GM21529 (cell line): ENCODE data around the gene AAMP.
A peak's percentile ranks its signal among the peaks of the same experiment; 100 is the strongest.

Experiments
- ATAC-seq: cut with Tn5 transposase; IDR thresholded peaks from one replicate; pipeline ENCODE4 v1.9.1; 2021; ENCODE audit not compliant: unreplicated experiment

Gene AAMP

DNA sequence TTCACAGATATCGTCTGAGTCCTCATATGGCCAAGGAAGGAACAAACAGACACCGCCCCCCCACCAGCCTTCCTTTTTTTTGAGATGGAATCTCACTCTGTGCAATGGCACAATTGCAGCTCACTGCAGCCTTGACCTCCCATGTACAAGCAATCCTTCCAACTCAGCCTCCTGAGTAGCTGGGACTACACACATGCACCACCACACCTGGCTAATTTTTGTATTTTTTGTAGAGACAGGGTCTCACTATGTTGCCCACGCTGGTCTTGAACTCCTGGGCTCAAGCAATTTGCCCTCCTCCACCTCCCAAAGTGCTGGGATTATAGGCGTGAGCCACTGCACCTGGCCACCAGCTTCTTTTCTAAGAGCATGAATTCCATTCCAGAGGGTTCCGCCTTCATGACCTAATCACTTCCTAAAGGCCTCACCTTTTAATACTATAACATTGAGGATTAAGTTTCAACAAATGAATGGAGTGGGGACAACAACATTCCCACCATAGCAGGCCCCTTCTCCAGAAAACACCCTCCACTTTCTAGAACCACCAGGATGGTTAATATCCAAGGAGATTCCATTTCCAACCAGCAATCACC, 24.6 kb upstream of the AAMP start:
- no peak for ATAC-seq

DNA sequence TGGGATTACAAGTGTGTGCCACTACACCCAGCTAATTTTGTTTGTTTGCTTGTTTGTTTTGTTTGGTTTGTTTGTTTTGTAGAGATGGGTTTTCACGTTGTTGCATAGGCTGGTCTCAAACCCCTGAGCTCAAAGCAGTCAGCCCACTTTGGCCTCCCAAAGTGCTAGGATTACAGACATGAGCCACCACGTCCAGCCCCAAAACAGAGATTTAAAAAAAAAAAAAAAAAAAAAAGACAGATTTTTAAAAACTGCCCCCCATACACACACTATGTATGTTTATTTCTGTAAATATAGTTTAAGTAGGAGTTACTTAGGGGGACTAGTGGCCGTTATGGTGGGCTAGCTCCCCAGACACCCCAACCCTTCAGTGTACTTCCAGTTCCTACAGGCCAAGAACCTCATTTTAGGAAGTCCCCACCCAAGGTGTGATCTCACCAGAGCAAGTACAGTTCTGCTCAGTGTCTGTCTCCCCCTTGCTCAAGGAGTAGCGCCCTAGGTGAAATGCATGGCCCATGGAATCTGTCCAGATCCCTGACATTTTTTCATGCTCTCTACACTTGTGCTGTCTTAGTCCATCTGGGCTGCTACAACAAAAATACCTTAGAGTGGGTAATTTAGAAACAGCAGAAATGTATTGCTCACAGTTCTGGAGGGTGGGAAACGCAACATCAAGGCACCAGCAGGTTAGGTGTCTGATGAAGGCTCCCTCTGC, 23.9 kb upstream of the AAMP start:
- no peak for ATAC-seq

DNA sequence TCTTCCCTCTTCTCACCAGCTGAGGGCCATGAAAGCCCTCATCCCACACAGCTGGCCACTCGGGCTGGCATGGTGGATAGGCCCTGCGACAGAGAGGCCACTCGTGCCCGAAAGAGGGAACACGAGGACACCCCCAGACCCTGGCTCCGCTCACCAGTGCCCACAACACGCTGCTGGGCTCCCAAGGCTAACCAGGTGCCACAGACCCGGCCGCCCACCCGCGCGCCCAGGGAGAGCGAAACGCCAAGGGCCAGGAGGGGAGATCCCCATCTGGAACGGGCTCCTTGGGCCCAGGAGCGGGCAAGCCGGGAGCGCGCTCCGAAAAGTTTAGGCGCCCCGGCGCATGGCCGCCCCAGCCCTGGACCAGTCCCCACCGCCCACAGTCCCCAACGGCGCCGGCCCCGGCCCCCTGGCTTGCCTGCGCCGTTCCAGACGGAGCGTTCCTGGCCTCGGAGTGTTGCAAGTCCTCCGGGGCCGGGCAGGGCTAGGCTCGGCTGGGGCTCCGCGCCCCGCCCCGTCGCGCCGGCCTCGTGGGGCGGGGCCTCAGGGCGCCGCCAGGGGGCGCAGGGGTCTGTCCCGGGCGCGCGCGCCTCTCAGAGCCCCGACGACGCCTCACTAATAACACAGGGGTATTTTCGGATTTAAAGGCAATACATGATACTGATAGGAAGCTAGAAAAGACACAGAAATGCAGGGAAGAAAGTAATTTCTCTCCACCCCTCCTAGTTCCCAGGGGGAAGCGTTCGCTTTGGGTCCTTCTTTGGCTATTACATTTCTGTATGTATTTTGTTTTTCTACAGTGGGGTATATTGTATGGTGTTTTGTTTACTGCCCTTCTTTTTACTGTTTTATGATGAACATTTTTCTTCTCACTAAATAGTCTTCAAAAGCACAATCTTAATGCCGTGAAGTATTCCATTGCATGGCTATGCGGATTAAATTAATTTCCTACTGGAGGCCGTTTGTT, 22.4 kb upstream of the AAMP start, which contains the start of gene TMBIM1:
Gene TMBIM1, minus strand, starts transcription at position 456 of the 967 bp plus-strand sequence. CDS start 10,362 bp downstream, outside the sequence.
- peak; percentile 71 for ATAC-seq

DNA sequence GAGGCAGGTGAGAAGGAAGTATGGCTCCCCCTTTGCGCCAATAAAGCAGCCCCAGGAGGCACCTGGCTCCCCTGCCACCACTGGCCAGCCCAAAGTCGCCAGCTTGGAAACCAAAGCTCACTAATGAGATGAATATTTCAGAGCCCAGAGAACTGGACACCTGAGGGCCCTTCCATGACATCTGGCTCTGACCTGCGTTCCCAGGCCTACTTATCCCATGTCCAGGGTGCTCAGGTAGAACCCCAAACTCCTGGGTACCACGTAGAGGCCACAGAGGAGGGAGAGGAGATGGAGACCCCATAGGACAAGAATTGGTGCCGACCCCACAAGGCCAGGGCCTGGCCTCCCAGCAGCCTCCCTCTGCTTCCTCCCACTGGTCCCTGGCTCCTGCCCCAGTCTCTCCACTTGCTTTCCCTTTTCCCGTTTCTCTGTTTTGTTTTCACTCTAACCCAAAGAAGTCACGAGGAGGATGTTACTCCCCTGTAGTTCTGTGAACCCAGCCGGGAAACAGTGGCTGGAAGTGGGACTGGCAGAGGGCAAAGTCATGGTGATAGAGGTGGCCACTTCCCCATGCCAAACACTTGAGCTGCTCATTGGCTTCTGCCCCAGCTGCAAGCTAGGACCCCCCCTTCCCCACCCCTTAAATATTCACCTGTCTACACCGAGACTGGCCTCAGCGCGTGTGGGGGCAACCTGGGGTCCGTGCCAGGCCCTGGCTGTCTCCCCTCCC, 21.5 kb upstream of the AAMP start:
- ATAC-seq: no peak

DNA sequence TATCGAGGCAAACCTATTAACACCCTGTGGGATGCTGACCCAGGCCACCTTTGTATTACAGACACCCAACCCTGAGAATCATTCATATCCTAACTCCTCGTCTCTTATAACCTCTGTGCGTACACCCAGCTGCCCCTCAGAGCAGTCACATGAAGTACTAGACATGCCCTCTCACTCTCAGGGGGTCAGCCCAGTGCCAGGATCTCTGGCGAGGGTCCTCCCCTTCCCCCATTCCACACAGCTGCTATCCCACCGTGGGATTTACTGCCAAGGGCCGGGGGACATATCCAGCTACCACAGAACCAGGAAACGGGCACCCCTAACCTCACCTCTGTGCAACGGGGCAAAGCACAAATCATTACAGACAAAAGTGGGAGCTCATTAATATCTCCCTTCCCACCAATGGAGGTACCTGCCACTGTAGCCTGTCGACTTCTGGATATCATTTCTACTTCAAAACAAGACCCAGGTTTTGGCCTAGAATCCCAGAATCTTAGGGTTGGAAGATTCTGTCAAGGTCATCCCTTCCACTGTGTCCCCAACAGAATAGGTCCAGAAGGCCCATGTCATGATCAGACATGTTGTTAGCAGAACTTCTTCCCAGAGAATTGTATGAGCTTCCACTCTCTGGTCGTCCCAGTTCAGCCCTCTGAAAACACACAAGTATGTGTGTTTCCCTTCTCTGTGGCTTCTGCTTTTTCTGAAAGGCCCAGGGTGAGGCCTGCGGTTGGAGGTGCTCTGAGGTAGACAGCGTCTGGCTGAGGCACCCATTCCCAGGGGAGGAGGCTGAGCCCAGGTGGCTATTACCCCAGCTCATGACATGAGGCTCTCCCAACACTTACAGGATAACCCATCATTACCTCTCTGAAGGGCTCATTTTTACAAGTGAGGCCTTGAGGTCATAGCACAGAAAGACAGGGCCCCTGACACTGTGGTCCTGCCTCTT, 20.7 kb upstream of the AAMP start:
- ATAC-seq: peak; percentile 53

DNA sequence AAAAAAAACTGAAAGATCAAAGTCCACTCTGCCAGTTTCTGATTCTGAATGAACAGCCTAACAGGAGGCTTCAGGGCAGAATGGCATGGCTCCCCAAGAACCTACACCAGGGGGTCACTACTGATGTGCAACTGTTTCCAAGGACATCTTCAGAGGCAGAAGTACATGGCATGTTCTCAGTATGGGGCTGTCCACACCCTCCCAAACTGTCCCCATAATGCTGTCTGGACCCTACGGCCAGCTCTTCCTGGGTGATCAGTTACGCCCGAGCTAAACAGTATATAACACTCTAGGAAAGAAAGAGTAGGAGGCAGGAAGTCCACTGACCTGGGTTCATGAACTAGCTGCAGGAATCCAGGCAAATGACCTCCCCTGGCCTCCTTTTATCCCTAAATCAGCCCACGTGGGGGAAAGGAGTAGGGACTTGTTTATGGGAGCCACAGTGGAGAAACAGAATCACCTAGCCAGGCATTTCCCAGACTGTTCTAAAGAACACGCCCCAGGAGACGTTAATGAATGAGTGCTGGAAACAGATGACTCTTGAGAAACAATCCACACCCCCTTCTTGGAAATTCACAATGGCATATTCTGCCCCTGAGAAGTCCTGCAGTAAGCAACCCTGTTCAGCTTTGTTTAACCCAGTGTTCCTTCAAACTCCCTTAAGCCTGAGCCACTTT, 19.8 kb upstream of the AAMP start:
- no peak for ATAC-seq

DNA sequence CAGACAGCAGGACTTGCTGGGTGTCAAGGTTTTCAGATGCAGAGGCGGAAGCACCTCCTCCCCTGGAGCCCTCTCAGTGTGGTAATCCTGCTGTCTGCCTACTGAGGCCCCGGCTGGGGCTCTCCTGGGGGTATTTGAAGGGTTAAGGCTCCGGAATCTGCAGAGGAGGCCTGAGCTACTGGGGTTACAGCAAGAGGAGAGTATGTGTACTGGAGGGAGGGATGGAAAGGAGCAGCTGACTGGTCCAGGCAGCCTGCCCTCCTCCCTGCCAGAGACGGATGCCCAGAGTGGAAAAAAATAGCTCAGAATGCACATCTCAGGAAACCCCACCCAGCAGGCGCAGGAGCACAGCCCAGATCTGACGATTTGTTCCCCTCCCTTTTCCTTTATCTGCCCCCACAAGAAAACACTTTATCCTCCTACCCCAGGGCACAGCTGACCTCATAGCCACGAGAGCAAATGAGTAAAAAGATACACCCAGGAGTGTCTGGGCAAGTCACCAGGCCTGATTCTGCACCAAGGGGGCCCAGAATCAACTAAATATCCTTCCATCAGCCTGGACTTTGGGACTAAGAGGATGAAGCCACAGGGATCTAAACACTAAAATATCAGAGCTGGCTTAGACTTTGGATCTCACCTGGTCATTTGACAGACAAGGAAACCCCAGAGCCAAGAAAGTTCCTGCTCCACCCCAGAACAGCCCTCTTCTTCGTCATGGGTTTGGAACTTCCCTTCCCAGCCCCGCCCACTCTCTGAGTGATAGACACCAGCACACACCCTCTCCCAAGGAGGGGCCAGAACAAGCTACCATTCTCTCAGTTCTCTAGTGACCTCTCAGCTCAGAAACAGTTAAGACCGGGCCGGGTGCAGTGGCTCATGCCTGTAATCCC, 16.9 kb upstream of the AAMP start:
- ATAC-seq: peak; percentile 66

DNA sequence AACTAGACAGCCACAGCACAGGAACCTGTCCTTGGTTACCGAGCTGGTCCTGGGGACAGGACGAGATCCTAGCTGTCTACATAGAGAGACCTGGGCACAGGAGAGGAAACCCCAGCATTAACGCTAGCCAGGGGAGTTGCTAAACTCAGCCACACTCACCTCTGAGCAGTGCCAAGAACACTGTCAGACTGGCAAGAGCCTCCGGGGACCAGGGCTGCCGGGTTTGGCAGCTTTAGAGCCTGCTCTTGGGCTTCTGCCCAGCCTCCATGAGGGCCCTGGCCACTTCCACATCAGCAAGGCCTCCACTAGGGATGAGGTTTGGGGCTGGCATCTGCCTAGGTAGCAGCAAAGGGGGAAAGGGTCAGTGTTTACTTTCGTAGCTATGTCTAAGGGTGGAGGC, 15.7 kb upstream of the AAMP start:
- no peak for ATAC-seq

DNA sequence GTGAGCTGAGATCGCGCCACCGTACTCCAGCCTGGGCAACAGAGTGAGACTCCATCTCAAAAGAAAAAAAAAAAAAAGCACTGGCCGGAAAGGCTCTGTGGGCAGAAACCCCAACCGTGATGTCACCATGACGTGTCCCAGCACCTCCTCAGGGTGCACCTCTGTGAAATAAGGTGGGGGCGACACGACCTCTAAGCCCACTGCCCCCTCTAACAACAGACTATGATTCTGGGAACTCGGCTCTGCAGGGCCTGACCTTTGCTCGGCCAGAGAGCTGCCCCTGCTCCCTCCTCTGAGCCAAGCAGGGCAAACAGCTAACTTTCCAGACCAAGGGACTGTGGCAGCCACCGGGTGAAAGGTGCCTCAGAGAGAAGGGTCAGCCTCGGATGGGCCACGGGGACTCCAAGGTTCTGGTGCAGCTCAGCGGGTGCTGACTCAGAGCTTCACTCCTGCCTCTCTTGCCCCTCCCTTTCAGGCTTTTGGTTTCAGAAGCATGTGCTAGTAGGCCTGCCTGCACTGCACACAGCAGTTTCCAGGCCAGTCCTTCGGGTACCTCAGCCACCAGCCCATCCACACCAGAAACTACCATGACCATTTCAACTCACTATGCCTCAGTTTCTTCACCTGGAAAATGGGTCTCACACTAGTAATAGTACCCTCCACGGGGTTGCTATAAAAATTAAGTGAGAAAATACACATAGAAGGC, 14.3 kb upstream of the AAMP start:
- ATAC-seq: peak; percentile 56

DNA sequence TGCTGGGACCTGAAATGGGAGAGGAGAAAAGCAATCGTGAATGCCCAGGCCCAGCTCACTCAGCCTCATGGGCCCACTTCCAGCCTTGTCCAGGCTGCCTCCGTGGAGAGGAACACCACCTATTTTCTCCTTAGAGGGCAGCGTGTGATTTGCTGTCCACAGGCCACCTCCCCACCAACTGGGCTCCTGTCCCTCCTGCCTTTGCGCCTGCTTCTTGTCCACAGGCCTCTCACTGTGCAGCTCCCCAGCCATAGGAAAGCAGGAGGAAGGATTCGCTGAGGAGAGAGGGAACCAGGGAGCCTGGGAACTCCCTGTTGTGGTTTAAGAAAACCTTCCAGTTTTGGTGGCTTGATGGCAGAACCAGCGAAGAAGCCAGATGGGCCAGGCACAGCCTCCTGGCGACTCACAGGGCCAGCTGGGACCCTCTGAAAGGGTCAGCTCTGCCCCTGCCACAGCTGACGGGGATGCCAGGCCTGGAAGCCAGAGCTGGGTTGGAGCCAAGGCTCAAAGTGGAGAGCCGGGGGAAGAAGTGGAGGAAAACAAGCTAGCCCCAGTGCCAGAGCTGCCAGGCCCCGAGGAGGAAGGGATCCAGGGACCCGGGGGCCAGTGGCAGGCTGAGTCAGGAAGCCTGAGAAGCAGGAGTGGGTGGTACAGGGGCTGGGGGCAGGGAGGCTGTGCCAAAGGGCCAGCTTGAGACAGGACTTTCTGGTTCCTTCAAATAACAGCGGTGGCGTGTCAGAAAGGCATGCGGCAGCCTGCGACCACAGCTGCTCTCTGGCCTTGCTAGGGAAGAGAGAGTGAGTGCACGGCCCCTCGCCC, 12.4 kb upstream of the AAMP start:
- ATAC-seq: no peak

DNA sequence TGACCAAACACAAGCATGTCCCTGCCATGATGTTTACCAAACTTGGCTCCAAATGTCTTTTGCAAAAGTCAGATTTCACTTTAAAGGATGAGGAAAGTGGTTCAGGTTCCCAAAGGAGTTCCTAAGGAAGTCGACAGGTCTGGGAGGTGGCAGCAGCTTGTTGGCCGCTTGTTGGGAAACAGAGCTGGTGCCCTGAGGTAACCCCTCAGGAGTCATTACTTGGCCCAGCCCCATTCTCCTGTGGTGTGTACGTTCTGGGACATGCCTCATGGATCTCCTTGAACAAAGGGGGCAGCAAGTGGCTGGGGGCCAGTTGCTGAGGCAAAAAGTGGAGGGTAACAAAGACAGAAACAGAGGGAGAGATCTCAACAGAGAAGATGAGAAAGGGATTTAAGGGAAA, 11.5 kb upstream of the AAMP start:
- no peak for ATAC-seq

DNA sequence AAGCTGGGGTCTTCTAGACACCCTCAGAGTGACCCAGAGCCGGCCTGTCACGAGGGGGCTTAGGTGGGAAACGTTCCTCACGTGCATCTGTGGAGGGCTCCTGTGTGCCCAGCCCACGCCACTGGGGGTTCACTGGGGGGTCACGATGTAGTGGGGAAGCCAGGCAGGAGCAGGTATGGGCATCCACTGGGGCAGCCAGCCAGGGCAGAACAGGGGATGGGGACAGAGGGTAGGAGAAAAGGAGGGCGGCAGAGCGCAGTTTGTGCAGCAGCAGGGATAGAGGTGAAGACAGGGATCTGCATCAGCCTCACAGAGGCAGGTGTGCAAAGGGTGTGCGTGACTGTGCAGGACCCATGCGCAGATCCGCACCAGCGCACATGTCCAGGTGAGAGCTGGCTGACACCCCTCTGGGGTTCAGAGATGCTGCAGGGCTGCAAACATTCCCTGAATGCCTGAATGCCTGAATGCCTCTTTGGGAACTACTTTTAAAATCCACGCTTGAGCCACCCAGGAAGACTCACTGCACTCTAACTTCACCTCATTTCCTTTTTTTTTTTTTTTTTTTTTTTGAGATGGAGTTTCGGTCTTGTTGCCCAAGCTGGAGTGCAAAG, 10.4 kb upstream of the AAMP start:
- ATAC-seq: no peak

DNA sequence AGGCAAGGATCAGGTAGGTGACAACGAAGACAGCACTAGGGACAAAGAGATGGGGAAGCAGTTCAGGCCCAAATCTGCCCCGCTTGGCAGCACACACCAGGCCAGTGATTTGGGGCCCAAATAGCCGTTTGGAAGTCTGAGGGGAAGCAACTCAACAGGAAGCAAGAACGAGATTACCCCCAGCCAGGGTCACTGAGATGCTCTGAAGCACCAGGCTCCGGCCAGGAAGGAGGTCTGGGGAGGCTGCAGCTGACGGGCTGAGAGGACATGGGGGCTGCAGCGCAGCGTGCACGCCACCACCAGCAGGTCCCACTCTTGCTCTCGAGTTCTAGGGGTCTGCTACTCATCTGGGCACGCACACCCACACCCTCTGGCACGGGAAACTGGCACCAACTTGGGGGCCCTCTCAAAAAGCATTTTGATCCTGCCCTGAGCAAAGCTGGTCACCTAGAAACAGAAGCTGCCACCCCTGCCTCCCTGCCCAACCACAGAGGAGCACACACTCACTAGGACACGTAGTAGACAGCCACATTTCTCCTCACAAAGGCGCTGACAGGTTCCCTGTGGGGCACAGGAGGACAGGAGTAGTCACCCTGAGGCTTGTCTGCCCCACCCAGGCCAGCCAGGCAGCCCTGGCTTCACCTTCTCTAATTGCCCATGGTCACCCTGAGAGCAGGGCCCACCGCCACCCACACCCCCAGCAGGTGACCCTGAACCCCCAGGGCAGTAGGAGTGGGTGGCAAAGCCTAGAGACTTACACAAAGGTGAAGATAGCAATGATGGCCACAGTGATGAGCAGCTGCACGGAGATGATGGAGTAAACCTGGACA, 8.8 kb upstream of the AAMP start:
- no peak for ATAC-seq

DNA sequence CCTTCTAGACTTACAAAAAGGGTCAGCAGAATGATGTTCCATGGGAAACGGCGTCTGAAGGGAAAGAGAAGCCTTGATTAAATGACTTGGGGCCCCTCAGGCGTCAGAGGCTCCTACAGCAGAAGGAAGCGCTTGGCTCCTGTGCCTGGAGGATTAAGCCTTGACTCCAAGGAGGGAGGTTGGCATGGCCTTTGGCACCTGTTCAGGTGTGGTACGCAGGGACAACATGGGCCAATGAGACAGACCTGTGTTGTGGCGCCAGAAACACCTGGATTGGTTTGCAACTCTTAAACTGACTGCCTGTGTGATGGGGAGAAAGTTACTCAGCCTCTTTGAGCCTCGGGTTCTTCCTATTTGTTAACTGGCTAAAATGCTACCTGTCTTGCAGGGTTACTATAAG, 8.0 kb upstream of the AAMP start:
- no peak for ATAC-seq

DNA sequence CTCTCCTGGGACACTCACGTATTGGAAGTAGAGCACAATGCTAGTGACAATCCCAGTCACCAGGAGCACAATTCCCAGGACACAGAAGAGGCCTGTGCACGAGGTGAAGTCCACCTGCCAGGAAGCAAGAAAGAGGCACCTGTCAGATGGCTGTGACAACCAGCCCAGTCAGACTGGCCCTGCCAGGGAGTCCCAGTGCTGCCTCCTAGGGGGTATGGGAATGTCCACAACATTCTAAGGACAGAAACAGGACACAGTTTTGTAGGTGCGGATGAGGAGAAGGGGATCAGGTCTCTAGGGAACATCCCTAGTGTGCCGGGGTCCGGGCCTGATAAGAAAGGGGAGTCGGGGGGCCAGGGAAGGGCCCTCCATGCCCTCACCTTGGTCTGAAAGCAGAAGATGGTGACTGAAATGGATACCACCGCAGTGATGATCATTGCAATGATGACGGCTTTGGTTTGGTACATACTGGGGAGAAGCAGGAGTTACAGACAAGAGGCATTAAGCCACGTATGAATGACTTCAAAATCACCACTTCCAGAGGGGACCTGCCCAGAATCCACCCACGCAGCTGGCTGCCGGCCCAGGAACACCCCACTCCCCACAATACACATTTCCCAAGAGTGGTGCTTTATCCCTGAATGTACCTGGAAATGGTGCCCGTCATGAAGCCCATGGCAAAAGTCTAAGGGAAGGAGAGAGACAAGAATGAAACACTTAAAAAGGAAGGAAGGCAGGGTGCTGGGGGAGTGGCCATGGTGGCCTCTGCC, 7.2 kb upstream of the AAMP start:
- ATAC-seq: no peak
